Keratinocyte (primary cell): Measurements from ENCODE around the gene CLCN1. TPM values are rescaled to one million over a fixed set of nuclear protein-coding genes. Genes with fewer than 3 reads are reported as not detected.

ENCODE experiments used
- DNase-seq: peaks from one replicate; pipeline ENCODE4 v3.0.0-alpha.2; 2011; ENCODE audit warnings: low read depth, missing footprints, low spot score
- FAIRE-seq: peaks from 2 replicates; lab custom pipeline; 2011; peaks lifted over from hg19 to GRCh38; lab: Jason Lieb, UNC
- H2AFZ ChIP-seq: 2 replicates; pipeline ENCODE4 v1.6.0; 2012; ENCODE audit warnings: low read length, control low read depth, inconsistent platforms; ENCODE audit not compliant: control insufficient read depth
- H3K27ac ChIP-seq: 2 replicates; pipeline ENCODE4 v1.5.1; 2011; ENCODE audit warnings: low read length; ENCODE audit not compliant: control insufficient read depth, insufficient read depth
- H3K27me3 ChIP-seq: 3 replicates; pipeline ENCODE4 v1.6.0; 2011; ENCODE audit warnings: low read length; ENCODE audit not compliant: control insufficient read depth, insufficient read depth; ENCODE audit errors: extremely low read depth
- H3K36me3 ChIP-seq, 2 experiments: 2 replicates in 1 of 2; 3 replicates in 1 of 2; pipeline ENCODE4 v1.5.1; 2011; ENCODE audit warnings: low read length in 2 of 2, mild to moderate bottlenecking in 1 of 2; ENCODE audit not compliant: control insufficient read depth in 2 of 2, insufficient read depth in 2 of 2; ENCODE audit errors: extremely low read depth in 1 of 2
- H3K4me1 ChIP-seq: 3 replicates; pipeline ENCODE4 v1.5.1; 2011; ENCODE audit warnings: low read length; ENCODE audit not compliant: control insufficient read depth, insufficient read depth; ENCODE audit errors: extremely low read depth
- H3K4me2 ChIP-seq: 3 replicates; pipeline ENCODE4 v1.6.0; 2011; ENCODE audit warnings: low read depth, low read length; ENCODE audit not compliant: control insufficient read depth, insufficient read depth; ENCODE audit errors: extremely low read depth
- H3K4me3 ChIP-seq, 3 experiments: fragments of 200-600 bp in 1 of 3; sonication (generic) in 1 of 3; 2 replicates in 2 of 3; 3 replicates in 1 of 3; pipeline ENCODE4 v1.5.1; 2011 to 2016; ENCODE audit warnings: low read length in 3 of 3, mild to moderate bottlenecking in 3 of 3, control low read depth in 2 of 3, inconsistent platforms in 1 of 3, low read depth in 1 of 3, mixed read lengths in 1 of 3, mixed run types in 1 of 3, moderate library complexity in 1 of 3; ENCODE audit not compliant: control insufficient read depth in 2 of 3, insufficient read depth in 2 of 3; ENCODE audit errors: extremely low read depth in 1 of 3
- H3K79me2 ChIP-seq: 2 replicates; pipeline ENCODE4 v1.6.0; 2012; ENCODE audit warnings: low read length; ENCODE audit not compliant: control insufficient read depth, insufficient read depth
- H3K9ac ChIP-seq: 3 replicates; pipeline ENCODE4 v1.6.0; 2011; ENCODE audit warnings: low read length; ENCODE audit not compliant: control insufficient read depth, insufficient read depth; ENCODE audit errors: extremely low read depth
- H3K9me1 ChIP-seq: 3 replicates; pipeline ENCODE4 v1.6.0; 2011; ENCODE audit warnings: low read length; ENCODE audit not compliant: control insufficient read depth, insufficient read depth; ENCODE audit errors: extremely low read depth
- H3K9me3 ChIP-seq: 2 replicates; pipeline ENCODE4 v1.5.1; 2012; ENCODE audit warnings: low read depth, low read length; ENCODE audit not compliant: control insufficient read depth
- H4K20me1 ChIP-seq: 3 replicates; pipeline ENCODE4 v1.6.0; 2011; ENCODE audit warnings: low read length; ENCODE audit not compliant: control insufficient read depth, insufficient read depth; ENCODE audit errors: extremely low read depth
- CTCF ChIP-seq, 3 experiments: IDR thresholded peaks in 1 of 3; conservative IDR thresholded peaks in 1 of 3; optimal IDR thresholded peaks in 1 of 3; 2 replicates in 2 of 3; 3 replicates in 1 of 3; pipeline versions ENCODE3 to v1.5.1; 2011; ENCODE audit warnings: low read length in 3 of 3, mild to moderate bottlenecking in 3 of 3, moderate library complexity in 2 of 3, control low read depth in 1 of 3, inconsistent platforms in 1 of 3; ENCODE audit not compliant: insufficient read depth in 2 of 3; ENCODE audit errors: extremely low read depth in 1 of 3
- EZH2 ChIP-seq: IDR thresholded peaks from one replicate; pipeline ENCODE4 v1.6.1; 2012; ENCODE audit warnings: inconsistent platforms, mild to moderate bottlenecking, low read length, moderate library complexity
- dilution Hi-C: fragments of 300-500 bp; cut with MboI; formaldehyde crosslinking; loops from one replicate; pipeline ENCODE4 v1.7.0; 2020; ENCODE audit warnings: low sequenced_read_pairs; ENCODE audit not compliant: extremely low pct_ligation_motif_present
- polyA plus RNA-seq, 5 experiments: library from polyadenylated mRNA; depleted of rRNA in 3 of 5; stranded (reverse) in 3 of 5; stranded (forward) in 1 of 5; unstranded in 1 of 5; fragments of >200 nt; gene quantifications; 1 replicate in 1 of 5; 2 replicates in 3 of 5; 3 replicates in 1 of 5; pipeline versions ENCODE4 v1.2.1 to v1.2.3, GENCODE V29; 2011 to 2012; ENCODE audit warnings: missing spikeins in 2 of 5, low read depth in 1 of 5, low replicate concordance in 1 of 5

CLCN1 gene
- polyA plus RNA-seq, 1 donor (not counting 4 experiments of a cell fraction or from before 2014, with no cell fraction given), result not detected

DNA sequence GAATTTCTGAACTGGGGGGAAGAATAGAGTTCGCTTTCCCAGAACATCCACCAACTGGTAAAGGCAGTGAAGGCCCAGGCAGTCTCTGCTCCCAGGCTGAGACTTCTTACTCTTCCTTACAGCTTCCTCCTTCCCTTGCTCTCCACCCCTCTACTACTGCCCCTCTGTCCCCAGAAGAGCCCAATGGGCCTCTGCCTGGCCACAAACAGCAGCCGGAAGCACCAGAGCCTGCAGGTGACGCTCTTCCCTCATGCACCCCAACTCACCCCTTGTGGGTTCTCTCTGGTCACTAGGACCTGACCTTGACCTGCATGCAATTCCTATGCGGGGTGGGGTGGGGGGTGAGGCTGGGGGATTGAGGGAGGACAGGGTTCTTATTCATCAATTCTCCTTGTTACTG is 30.1 kb downstream of the CLCN1 start:
- H3K9ac ChIP-seq, result no peak overlapping the region
- H3K27ac ChIP-seq, result no peak overlapping the region
- dilution Hi-C loops, result no loop called here
- no peak for DNase-seq
- H4K20me1 ChIP-seq, result no peaks in the 10 kb centered on the region
- no peak overlapping the region for H3K4me3 ChIP-seq
- no peak overlapping the region for H2AFZ ChIP-seq
- H3K36me3 ChIP-seq, result no peaks in the 10 kb centered on the region
- H3K9me3 ChIP-seq, result no peaks in the 10 kb centered on the region
- FAIRE-seq, result no peak
- H3K27me3 ChIP-seq, result peaks cover 16% of the 10 kb centered on the region
- H3K4me2 ChIP-seq, result no peak overlapping the region
- no peaks in the 10 kb centered on the region for H3K79me2 ChIP-seq
- no peaks in the 10 kb centered on the region for H3K9me1 ChIP-seq
- no peaks in the 10 kb centered on the region for H3K4me1 ChIP-seq
- no peak for TF ChIP-seq CTCF (optimal IDR thresholded peaks at IDR 0.05 in 1 of 3, IDR thresholded peaks at IDR 0.05 in 1 of 3, conservative IDR thresholded peaks at IDR 0.05 in 1 of 3; ENCODE audit: extremely low read depth in 1 of 3, insufficient read depth in 2 of 3, low read length in 3 of 3)
- no peak for TF ChIP-seq EZH2

DNA sequence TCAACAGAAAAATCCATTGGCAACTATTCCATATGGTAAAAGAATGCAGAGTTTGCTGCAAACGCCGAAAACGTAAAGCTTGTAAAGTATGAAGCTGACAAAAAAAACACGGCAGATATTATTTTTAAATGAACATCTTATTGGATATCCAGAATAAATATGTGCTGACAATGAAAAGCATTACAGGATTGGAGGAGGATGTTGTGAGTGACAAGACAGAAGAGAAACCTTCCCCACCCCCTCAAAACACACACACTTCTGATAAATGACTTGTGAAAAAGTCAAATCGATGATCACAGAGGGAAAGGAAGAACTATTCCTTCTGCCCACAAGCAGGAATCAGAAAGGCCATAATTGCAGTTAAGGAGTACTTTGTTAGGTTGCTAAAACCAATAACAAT is 32.0 kb downstream of the CLCN1 start:
- Histone ChIP-seq H3K27me3 (peaks cover 16% of the 10 kb centered on the region), H3K36me3 (no peaks in the 10 kb centered on the region), H3K4me3 (no peak overlapping the region), H3K4me1 (no peaks in the 10 kb centered on the region), H3K9me3 (no peaks in the 10 kb centered on the region), H2AFZ (no peak overlapping the region), H3K9me1 (no peaks in the 10 kb centered on the region), H3K27ac (no peak overlapping the region), H3K4me2 (no peak overlapping the region), H3K9ac (no peak overlapping the region), H4K20me1 (no peaks in the 10 kb centered on the region), H3K79me2 (no peaks in the 10 kb centered on the region)
- DNase-seq (no peak), FAIRE-seq (no peak)
- TF ChIP-seq EZH2 (no peak), CTCF (optimal IDR thresholded peaks at IDR 0.05 in 1 of 3, IDR thresholded peaks at IDR 0.05 in 1 of 3, conservative IDR thresholded peaks at IDR 0.05 in 1 of 3; ENCODE audit: extremely low read depth in 1 of 3, insufficient read depth in 2 of 3, low read length in 3 of 3) (no peak)
- dilution Hi-C loops, result no loop called here
